ENCODE data around the gene FIP1L1. TPM values are rescaled to one million over a fixed set of nuclear protein-coding genes. Genes with fewer than 3 reads are reported as not detected.

Gene FIP1L1
- total RNA-seq, 4 donors from 2014 or later = 42.8 to 59.1 (median 49.6) TPM

DNA sequence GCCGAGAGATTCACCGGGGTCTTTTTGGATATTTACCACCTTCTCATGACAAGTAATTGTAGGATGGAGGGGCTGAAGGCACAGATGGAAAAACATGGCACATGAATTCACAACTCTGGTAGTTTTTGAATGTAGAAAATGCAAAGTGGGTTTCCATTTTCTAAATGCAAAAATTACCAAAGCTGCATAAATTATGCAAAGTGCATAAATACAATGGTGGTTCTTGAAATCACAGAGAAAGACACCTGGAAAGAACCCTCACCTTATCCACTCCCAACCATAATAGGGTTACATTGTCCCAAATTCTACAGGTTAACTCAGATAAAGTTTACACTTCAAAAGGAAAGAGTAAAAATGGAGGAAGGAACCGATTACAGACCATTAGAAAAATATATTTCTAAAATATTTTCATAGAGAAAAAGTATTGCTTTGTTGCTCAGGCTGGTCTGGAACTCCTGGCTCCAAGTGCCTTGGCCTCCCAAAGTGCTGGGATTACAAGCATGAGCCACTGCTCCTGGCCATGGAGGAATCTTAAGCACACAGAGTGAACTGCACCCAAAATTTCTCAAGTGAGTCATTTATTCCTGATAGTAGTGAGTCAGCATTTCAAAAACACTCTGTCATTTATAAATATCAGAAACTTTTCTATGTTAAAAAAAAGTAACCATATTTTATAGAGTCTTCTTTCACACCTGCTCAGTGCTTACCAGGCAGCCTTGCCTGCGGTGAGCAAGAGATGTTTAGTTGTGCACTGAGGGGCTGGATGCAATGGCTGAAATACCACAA lies 101.4 kb downstream of the FIP1L1 start:
- 94 to 97% methylated on average over 4 of the region's 4 CpGs for WGBS, 2 donors
- no peak overlapping the region for H3K4me3 ChIP-seq (ENCODE audit: low read depth, poor library complexity, severe bottlenecking)
- no peak for DNase-seq (ENCODE audit: low spot score in 2 of 2)
- intact Hi-C loops (cut with DNase I; ENCODE audit: low total_unique reads) = no loop called here
- TF ChIP-seq, protein P1, sequence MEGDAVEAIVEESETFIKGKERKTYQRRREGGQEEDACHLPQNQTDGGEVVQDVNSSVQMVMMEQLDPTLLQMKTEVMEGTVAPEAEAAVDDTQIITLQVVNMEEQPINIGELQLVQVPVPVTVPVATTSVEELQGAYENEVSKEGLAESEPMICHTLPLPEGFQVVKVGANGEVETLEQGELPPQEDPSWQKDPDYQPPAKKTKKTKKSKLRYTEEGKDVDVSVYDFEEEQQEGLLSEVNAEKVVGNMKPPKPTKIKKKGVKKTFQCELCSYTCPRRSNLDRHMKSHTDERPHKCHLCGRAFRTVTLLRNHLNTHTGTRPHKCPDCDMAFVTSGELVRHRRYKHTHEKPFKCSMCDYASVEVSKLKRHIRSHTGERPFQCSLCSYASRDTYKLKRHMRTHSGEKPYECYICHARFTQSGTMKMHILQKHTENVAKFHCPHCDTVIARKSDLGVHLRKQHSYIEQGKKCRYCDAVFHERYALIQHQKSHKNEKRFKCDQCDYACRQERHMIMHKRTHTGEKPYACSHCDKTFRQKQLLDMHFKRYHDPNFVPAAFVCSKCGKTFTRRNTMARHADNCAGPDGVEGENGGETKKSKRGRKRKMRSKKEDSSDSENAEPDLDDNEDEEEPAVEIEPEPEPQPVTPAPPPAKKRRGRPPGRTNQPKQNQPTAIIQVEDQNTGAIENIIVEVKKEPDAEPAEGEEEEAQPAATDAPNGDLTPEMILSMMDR (IDR thresholded peaks at IDR 0.05) = no peak
- TF ChIP-seq POLR2A (IDR thresholded peaks at IDR 0.05) = no peak

DNA sequence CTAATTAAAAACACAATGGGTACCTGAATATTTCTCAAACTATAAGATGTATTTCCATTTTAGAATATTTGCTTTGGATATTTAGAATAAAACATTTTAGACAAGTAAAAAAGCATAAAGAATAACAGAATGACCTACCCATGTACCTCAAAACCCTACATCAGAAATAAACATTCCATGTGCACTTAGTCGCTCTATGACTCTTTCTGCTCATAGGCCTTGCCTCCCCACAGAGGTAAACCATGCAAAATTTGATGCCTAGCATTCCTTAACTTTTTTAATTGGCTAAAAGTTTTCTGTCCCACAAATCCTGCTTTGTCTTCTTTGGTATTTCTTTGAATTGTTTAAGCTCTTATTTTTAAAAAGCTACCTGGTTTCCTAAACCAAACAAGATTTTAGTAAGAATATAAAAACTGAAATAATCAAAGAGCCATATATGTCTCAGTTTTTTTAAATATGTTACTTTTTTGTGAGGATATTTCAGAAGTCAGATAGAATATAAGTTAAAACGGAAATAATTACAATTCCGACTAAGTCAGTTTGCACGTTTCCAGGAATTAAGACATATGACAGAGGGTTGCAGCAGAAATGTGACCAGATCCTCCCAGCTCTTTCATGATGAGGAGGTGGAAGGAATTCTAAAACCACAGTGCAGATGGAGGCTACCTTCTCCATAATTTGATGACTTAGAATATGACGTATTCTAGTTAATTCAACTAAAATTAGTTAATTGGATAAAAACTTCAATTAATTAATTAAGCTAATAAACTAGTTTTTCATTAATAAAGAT lies 102.5 kb downstream of the FIP1L1 start:
- no peak for TF ChIP-seq POLR2A (IDR thresholded peaks at IDR 0.05)
- TF ChIP-seq, protein P1 (IDR thresholded peaks at IDR 0.05) = no peak
- no peak overlapping the region for H3K4me3 ChIP-seq (ENCODE audit: low read depth, poor library complexity, severe bottlenecking)
- DNase-seq (ENCODE audit: low spot score in 2 of 2) = no peak
- intact Hi-C loops (cut with DNase I; ENCODE audit: low total_unique reads) = no loop called here
- 84 to 95% methylated on average over 5 of the region's 5 CpGs for whole genome bisulfite sequencing, 2 donors

DNA sequence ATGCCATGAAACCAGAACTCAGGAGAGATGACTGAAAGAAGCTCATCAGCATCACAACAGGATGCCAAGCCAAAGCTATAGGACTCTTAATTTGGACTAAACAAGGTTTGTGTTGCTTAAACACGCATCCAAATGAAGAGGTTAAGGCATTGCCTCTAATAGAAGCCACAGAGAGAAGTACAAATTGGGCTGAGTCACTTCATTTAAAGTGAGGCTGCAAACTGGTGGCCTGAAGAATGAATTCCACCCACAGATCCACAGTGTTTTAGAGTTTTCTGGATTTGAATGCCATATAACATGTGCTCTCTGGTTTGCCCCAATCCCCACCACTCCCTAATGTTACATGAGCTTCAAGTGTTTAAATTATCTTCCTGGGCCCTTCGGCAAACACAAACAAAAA lies 103.5 kb downstream of the FIP1L1 start:
- WGBS, 2 donors = 96 to 98% methylated on average over 2 of the region's 2 CpGs
- DNase-seq (ENCODE audit: low spot score in 2 of 2) = no peak
- no peak overlapping the region for H3K4me3 ChIP-seq (ENCODE audit: low read depth, poor library complexity, severe bottlenecking)
- intact Hi-C loops (cut with DNase I; ENCODE audit: low total_unique reads) = no loop called here
- TF ChIP-seq, protein P1 (IDR thresholded peaks at IDR 0.05) = no peak
- TF ChIP-seq POLR2A (IDR thresholded peaks at IDR 0.05) = no peak

DNA sequence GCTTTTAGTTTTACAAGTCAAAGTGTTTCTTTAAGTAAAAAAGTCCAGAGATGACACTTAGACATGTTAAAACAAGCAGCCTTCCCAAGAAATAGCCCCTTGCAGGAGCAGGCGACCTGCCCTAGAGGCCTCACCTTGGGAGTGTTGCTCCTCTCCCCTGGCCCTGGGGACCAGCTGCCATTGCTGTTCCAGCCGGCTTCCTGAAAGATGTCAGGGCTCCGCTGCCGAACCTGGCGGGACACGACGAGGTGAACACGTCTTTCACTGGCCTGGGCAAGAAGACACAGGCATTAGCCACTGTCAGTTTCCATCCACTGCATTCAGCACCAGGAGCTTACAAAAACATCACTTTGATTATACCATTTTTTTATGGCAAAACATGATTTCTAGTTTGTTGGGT lies 104.1 kb downstream of the FIP1L1 start:
- intact Hi-C loops (cut with DNase I; ENCODE audit: low total_unique reads) = no loop called here
- 77 to 85% methylated on average over 8 of the region's 8 CpGs for WGBS, 2 donors

DNA sequence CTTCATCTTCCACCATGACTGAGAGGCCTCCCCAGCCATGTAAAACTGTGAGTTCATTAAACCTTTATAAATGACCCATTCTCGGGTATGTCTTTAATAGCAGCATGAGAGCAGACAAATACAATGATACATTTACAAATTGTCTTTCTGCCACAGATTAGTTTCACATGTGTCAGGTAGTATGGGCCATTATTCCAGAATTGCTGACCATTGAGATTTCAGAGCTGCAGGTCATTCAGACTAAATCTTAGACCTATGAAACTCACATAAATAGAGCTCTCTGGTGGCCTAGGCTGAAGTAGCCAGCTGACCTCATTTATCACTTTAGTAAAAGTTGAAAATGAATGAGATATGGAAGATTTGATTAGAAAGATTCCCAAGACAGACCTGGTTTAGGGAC lies 105.8 kb downstream of the FIP1L1 start:
- intact Hi-C loops (cut with DNase I; ENCODE audit: low total_unique reads) = no loop called here
- TF ChIP-seq, protein P1 (IDR thresholded peaks at IDR 0.05) = no peak
- TF ChIP-seq POLR2A (IDR thresholded peaks at IDR 0.05) = no peak
- no peak for DNase-seq (ENCODE audit: low spot score in 2 of 2)
- 87 to 97% methylated on average over 1 of the region's 1 CpG for WGBS, 2 donors
- H3K4me3 ChIP-seq (ENCODE audit: low read depth, poor library complexity, severe bottlenecking) = no peak overlapping the region

More for the DNA sequence above, 104.1 kb downstream of the FIP1L1 start:
- TF ChIP-seq POLR2A (IDR thresholded peaks at IDR 0.05) = no peak
- TF ChIP-seq, protein P1 (IDR thresholded peaks at IDR 0.05) = no peak
- H3K4me3 ChIP-seq (ENCODE audit: low read depth, poor library complexity, severe bottlenecking) = no peak overlapping the region
- no peak for DNase-seq (ENCODE audit: low spot score in 2 of 2)
